Left hindlimb (tissue), 1 donor: ENCODE measurements around the gene ANKRD12.

Experiments
- DNase-seq: peaks from one replicate; pipeline ENCODE4 v3.0.0-alpha.2; 2018

The ANKRD12 gene

GRCh38 chr18:9188359-9189231 lies 52.0 kb downstream of the ANKRD12 start:
- no peak for DNase-seq

GRCh38 chr18:9189491-9189890 lies 52.9 kb downstream of the ANKRD12 start:
- DNase-seq, result no peak

- no peak for DNase-seq
These were observed 55.2 kb downstream of the ANKRD12 start for GRCh38 chr18:9191658-9192256.

GRCh38 chr18:9193031-9193430 lies 56.5 kb downstream of the ANKRD12 start:
- DNase-seq, result no peak

- DNase-seq, result no peak
These were observed 60.0 kb downstream of the ANKRD12 start for GRCh38 chr18:9196568-9196967.

GRCh38 chr18:9199681-9200080 lies 63.1 kb downstream of the ANKRD12 start:
- no peak for DNase-seq

GRCh38 chr18:9201224-9201623 lies 64.6 kb downstream of the ANKRD12 start:
- DNase-seq, result no peak

- DNase-seq, result no peak
These were observed 68.1 kb downstream of the ANKRD12 start for GRCh38 chr18:9204659-9205058.

GRCh38 chr18:9206421-9206820 lies 69.8 kb downstream of the ANKRD12 start:
- no peak for DNase-seq

- DNase-seq, result no peak
These were observed 72.7 kb downstream of the ANKRD12 start for GRCh38 chr18:9209279-9209678.

- DNase-seq, result no peak
These were observed 74.4 kb downstream of the ANKRD12 start for GRCh38 chr18:9210966-9211365.

- no peak for DNase-seq
These were observed 75.4 kb downstream of the ANKRD12 start for GRCh38 chr18:9211955-9212354.

- no peak for DNase-seq
These were observed 78.8 kb downstream of the ANKRD12 start for GRCh38 chr18:9215221-9215933.

- no peak for DNase-seq
These were observed 79.9 kb downstream of the ANKRD12 start for GRCh38 chr18:9216459-9216858.

GRCh38 chr18:9217743-9218451 lies 81.3 kb downstream of the ANKRD12 start:
- DNase-seq, result no peak

GRCh38 chr18:9221040-9221439 lies 84.5 kb downstream of the ANKRD12 start:
- no peak for DNase-seq

- no peak for DNase-seq
These were observed 85.1 kb downstream of the ANKRD12 start for GRCh38 chr18:9221661-9222060.

- no peak for DNase-seq
These were observed 86.8 kb downstream of the ANKRD12 start for GRCh38 chr18:9223356-9223755.

GRCh38 chr18:9226463-9226862 lies 89.9 kb downstream of the ANKRD12 start:
- DNase-seq, result no peak

- no peak for DNase-seq
These were observed 95.4 kb downstream of the ANKRD12 start for GRCh38 chr18:9231852-9232486.

- DNase-seq, result no peak
These were observed 96.4 kb downstream of the ANKRD12 start for GRCh38 chr18:9232977-9233376.

- no peak for DNase-seq
These were observed 97.3 kb downstream of the ANKRD12 start for GRCh38 chr18:9233771-9234440.
